Endothelial cell (in vitro differentiated cells): ENCODE results near the gene ELK3. TPM values are rescaled to one million over a fixed set of nuclear protein-coding genes. Genes with fewer than 3 reads are reported as not detected.

Source experiments
- DNase-seq: peaks from one replicate; pipeline ENCODE4 v3.0.0; 2021; ENCODE audit warnings: low spot score
- H3K27ac Mint-ChIP-seq: one replicate; pipeline ENCODE4 v1.8.0; 2021; ENCODE audit warnings: mixed read lengths, inconsistent platforms; ENCODE audit not compliant: unreplicated experiment
- H3K27me3 Mint-ChIP-seq: one replicate; pipeline ENCODE4 v1.8.0; 2021; ENCODE audit warnings: mild to moderate bottlenecking, moderate library complexity, mixed read lengths, inconsistent platforms; ENCODE audit not compliant: unreplicated experiment
- H3K36me3 Mint-ChIP-seq: one replicate; pipeline ENCODE4 v1.8.0; 2021; ENCODE audit warnings: mild to moderate bottlenecking, low read depth, mixed read lengths, inconsistent platforms; ENCODE audit not compliant: unreplicated experiment
- H3K4me1 Mint-ChIP-seq: one replicate; pipeline ENCODE4 v1.8.0; 2021; ENCODE audit warnings: mild to moderate bottlenecking, mixed read lengths, inconsistent platforms; ENCODE audit not compliant: unreplicated experiment
- H3K4me3 Mint-ChIP-seq: one replicate; pipeline ENCODE4 v1.8.0; 2021; ENCODE audit warnings: mild to moderate bottlenecking, mixed read lengths, inconsistent platforms; ENCODE audit not compliant: unreplicated experiment
- H3K9me3 Mint-ChIP-seq: one replicate; pipeline ENCODE4 v1.8.0; 2021; ENCODE audit warnings: mixed read lengths, inconsistent platforms; ENCODE audit not compliant: unreplicated experiment
- CTCF ChIP-seq: fragments of 200-600 bp; sonication (generic); IDR thresholded peaks from one replicate; pipeline ENCODE4 v1.5.0; 2021; ENCODE audit warnings: antibody characterized with exemption; ENCODE audit not compliant: unreplicated experiment
- total RNA-seq: library from RNA; stranded (reverse); fragmentation: NEBNext Ultra II Directional; extraction: Animal tissue kit (Norgen Biotek cat#: 25700); gene quantifications from one replicate; pipeline ENCODE4 v1.2.1, GENCODE V29; 2021; ENCODE audit not compliant: unreplicated experiment

The ELK3 gene
- total RNA-seq, 1 donor from 2014 or later = 294 TPM

- H3K27me3 Mint-ChIP-seq = peaks cover 31% of the 10 kb centered on the region
- H3K4me3 Mint-ChIP-seq = peak overlapping the region; percentile 84
- no peak for TF ChIP-seq CTCF
- peaks cover 61% of the 10 kb centered on the region for H3K36me3 Mint-ChIP-seq
- H3K4me1 Mint-ChIP-seq = peaks cover 95% of the 10 kb centered on the region
- DNase-seq = no peak
- no peaks in the 10 kb centered on the region for H3K9me3 Mint-ChIP-seq
- peak overlapping the region; percentile 98 for H3K27ac Mint-ChIP-seq
These were observed 14.2 kb downstream of the ELK3 start for GRCh38 chr12:96208346-96208745.

DNA sequence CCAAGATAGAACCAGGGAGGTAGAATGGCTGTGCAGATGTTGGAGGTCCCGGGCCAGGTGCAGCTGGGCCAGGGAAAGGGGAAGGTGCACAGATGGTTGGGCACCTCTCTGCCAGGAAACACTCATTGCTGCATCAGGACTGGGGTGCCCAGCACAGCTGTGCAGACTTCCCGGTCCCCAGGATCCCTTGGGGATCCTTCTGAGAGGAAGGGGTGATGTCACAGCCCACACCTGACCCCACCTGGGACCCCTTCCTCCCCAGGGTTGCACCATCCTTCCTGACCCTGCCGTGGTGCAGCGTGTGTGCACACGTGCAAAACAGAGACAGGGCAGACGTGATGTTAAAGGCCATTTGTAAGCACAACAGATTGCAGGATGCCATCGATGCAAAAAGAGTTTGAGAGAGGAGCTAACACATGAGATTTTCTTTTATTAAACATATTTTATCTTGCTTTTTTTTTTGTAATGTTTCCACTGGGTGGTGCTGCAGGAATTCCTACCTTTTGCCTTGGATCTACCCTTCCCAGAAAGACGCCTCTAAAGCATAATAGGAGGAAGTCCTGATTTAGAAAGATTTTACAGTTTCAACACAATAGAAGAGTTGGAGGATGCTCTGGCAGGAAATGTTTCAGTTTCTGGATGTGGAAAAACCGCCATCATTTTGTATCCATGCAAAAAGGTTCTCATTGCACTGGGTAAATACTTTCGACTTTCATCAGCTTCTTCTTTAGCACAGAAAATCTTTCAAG lies 14.8 kb downstream of the ELK3 start:
- peak overlapping the region; percentile 84 for H3K4me3 Mint-ChIP-seq
- H3K4me1 Mint-ChIP-seq = peaks cover 94% of the 10 kb centered on the region
- TF ChIP-seq CTCF = no peak
- peak overlapping the region; percentile 98 for H3K27ac Mint-ChIP-seq
- no peak for DNase-seq
- H3K36me3 Mint-ChIP-seq = peaks cover 61% of the 10 kb centered on the region
- H3K9me3 Mint-ChIP-seq = no peaks in the 10 kb centered on the region
- H3K27me3 Mint-ChIP-seq = peaks cover 31% of the 10 kb centered on the region

DNA sequence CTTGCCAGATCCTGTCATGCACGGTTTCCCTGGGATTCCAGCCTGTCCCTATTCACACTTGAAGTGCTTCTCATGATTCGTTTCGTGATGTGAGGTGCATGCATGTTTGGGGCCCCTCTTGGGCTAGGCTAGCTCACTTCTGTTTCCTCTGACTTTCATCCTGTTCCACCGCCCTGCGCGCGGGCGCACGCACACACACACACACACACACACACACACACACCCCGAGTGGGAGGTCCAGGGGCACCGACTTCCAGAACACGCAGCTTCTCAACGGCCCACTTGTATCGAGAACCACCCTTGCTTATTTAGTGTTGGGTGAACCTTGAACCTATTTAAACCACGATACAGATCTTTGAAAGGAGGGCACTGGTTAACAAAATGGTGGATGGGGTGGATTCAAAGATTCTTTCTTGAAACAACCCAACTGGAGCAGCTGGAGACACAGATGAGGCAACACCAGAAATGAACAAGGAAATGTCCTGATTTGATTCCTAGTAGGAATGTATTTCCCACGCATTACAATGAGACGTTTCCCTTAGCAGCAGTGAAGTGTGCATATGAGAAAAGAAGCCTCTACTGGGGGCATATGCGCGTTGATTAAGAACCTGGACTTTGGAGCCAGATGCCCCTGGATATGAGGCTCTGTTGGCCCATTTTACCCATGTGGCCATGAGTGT lies 16.3 kb downstream of the ELK3 start:
- peaks cover 57% of the 10 kb centered on the region for H3K36me3 Mint-ChIP-seq
- H3K9me3 Mint-ChIP-seq = no peaks in the 10 kb centered on the region
- peaks cover 89% of the 10 kb centered on the region for H3K4me1 Mint-ChIP-seq
- peak overlapping the region; percentile 98 for H3K27ac Mint-ChIP-seq
- no peak for DNase-seq
- TF ChIP-seq CTCF = no peak
- peaks cover 36% of the 10 kb centered on the region for H3K27me3 Mint-ChIP-seq
- peak overlapping the region; percentile 84 for H3K4me3 Mint-ChIP-seq

DNA sequence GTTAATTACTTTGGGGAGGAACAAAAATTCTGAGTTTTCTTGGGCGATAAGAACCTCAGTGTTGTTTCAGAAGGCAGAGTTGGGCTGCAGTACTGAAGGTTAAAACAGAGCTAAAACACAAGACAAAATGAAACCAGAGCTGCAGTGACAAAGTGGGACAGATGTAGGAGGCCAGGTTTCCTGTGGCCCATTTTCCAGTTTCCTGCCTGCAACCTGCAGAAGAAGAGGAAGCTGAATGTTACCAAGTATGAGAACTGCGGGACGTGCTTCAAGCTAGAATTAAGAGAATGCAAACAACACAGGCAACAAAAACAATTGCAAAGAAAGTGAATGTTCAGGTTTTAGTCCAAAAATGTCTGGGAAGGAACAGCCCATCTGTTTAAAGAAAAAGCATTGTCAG lies 17.8 kb downstream of the ELK3 start:
- Mint-ChIP-seq H3K36me3 (peaks cover 55% of the 10 kb centered on the region), H3K27me3 (peaks cover 32% of the 10 kb centered on the region), H3K4me1 (peaks cover 86% of the 10 kb centered on the region), H3K4me3 (peak overlapping the region; percentile 91), H3K9me3 (no peaks in the 10 kb centered on the region), H3K27ac (peak overlapping the region; percentile 98)
- no peak for DNase-seq
- TF ChIP-seq CTCF = no peak
